Esophagus muscularis mucosa (tissue), 4 donors: ENCODE measurements around the gene UFC1.

Source experiments
- CTCF ChIP-seq, 3 experiments: fragments of 200-600 bp in 2 of 3; fragments of 450-650 bp in 1 of 3; sonication (generic) in 2 of 3; IDR thresholded peaks; one replicate each; pipeline ENCODE4 v1.5.1; 2017 to 2019; ENCODE audit warnings: antibody characterized with exemption in 3 of 3, mild to moderate bottlenecking in 2 of 3, moderate library complexity in 1 of 3
- EP300 ChIP-seq: sonication (generic); formaldehyde crosslinking; IDR thresholded peaks from one replicate; pipeline ENCODE4 v1.6.1; 2017; ENCODE audit warnings: antibody characterized with exemption
- POLR2A ChIP-seq: fragments of 450-650 bp; IDR thresholded peaks from one replicate; pipeline ENCODE4 v1.6.1; 2017; ENCODE audit warnings: antibody characterized with exemption, moderate library complexity, mild to moderate bottlenecking, low read depth

GRCh38 chr1:161179698-161180097 is 25.9 kb downstream of the UFC1 start:
- TF ChIP-seq EP300 (no peak), CTCF (IDR thresholded peaks at IDR 0.05) (no peak), POLR2A (no peak)
